NCI-H2029 treated with DMSO at 0.1 percent for 48 hours (cell line): ENCODE results near the gene TBC1D8.
"Not testable (repeated sequence)": the region's sequence is repeated elsewhere in the genome, so short reads cannot be mapped to it uniquely, and the experiment has no call there.

Experiments
- DNase-seq: peaks from one replicate; lab custom pipeline; 2025; lab: John Stamatoyannopoulos, UW

TBC1D8 gene

GRCh38 chr2:101064125-101064502, 87.1 kb downstream of the TBC1D8 start:
- DNase-seq, result no peak

GRCh38 chr2:101063352-101064124, 87.6 kb downstream of the TBC1D8 start:
- DNase-seq, result no peak

- DNase-seq, result no peak
These were observed 92.8 kb downstream of the TBC1D8 start for GRCh38 chr2:101058386-101058785.

GRCh38 chr2:101057051-101057933, 93.9 kb downstream of the TBC1D8 start:
- DNase-seq, result no peak

- no peak for DNase-seq
These were observed 98.1 kb downstream of the TBC1D8 start for GRCh38 chr2:101053117-101053516.

- DNase-seq, result no peak
These were observed 99.0 kb downstream of the TBC1D8 start for GRCh38 chr2:101052147-101052546.

- DNase-seq, result not testable (repeated sequence)
These were observed 100.3 kb downstream of the TBC1D8 start for GRCh38 chr2:101050886-101051285.

GRCh38 chr2:101048756-101049155, 102.4 kb downstream of the TBC1D8 start:
- DNase-seq, result no peak

- no peak for DNase-seq
These were observed 103.4 kb downstream of the TBC1D8 start for GRCh38 chr2:101047774-101048173.

GRCh38 chr2:101047075-101047766, 104.0 kb downstream of the TBC1D8 start:
- DNase-seq, result no peak

- DNase-seq, result no peak
These were observed 105.9 kb downstream of the TBC1D8 start for GRCh38 chr2:101045330-101045729.

- no peak for DNase-seq
These were observed 109.8 kb downstream of the TBC1D8 start for GRCh38 chr2:101041413-101041812.

- DNase-seq, result no peak
These were observed 110.4 kb downstream of the TBC1D8 start for GRCh38 chr2:101040761-101041160.

GRCh38 chr2:101040072-101040471, 111.1 kb downstream of the TBC1D8 start:
- DNase-seq, result no peak

- no peak for DNase-seq
These were observed 112.5 kb downstream of the TBC1D8 start for GRCh38 chr2:101038455-101039255.

- no peak for DNase-seq
These were observed 113.9 kb downstream of the TBC1D8 start for GRCh38 chr2:101037161-101037755.

- DNase-seq, result no peak
These were observed 114.6 kb downstream of the TBC1D8 start for GRCh38 chr2:101036562-101036961.

- DNase-seq, result no peak
These were observed 119.0 kb downstream of the TBC1D8 start for GRCh38 chr2:101032084-101032776.

- no peak for DNase-seq
These were observed 120.2 kb downstream of the TBC1D8 start for GRCh38 chr2:101030866-101031554.

- no peak for DNase-seq
These were observed 123.3 kb downstream of the TBC1D8 start for GRCh38 chr2:101027852-101028251.
